Smooth muscle cell (in vitro differentiated cells): ENCODE data around the gene ADAMTS15. TPM values are rescaled to one million over a fixed set of nuclear protein-coding genes. Genes with fewer than 3 reads are reported as not detected.
"Not testable (repeated sequence)": the region's sequence is repeated elsewhere in the genome, so short reads cannot be mapped to it uniquely, and the experiment has no call there.

ENCODE experiments used
- DNase-seq: peaks from one replicate; lab custom pipeline; 2025; ENCODE audit not compliant: unreplicated experiment; lab: John Stamatoyannopoulos, UW
- H2AFZ ChIP-seq: fragments of 200-600 bp; sonication (generic); 2 replicates; pipeline ENCODE4 v1.6.0; 2016; ENCODE audit warnings: antibody characterized with exemption, low read depth, mild to moderate bottlenecking
- H3F3A ChIP-seq: fragments of 200-600 bp; sonication (generic); 2 replicates; pipeline ENCODE4 v1.6.0; 2017; ENCODE audit warnings: antibody characterized with exemption, low read depth
- H3K27ac ChIP-seq: fragments of 200-600 bp; sonication (generic); 2 replicates; pipeline ENCODE4 v1.5.1; 2016; ENCODE audit warnings: low read depth, mild to moderate bottlenecking
- H3K27me3 ChIP-seq: fragments of 200-600 bp; sonication (generic); 2 replicates; pipeline ENCODE4 v1.6.1; 2016; ENCODE audit warnings: low read depth, mild to moderate bottlenecking
- H3K36me3 ChIP-seq: fragments of 200-600 bp; sonication (generic); 2 replicates; pipeline ENCODE4 v1.5.1; 2016; ENCODE audit warnings: low read depth
- H3K4me1 ChIP-seq: fragments of 200-600 bp; sonication (generic); 2 replicates; pipeline ENCODE4 v1.5.1; 2016; ENCODE audit warnings: low read depth
- H3K4me2 ChIP-seq: fragments of 200-600 bp; sonication (generic); 2 replicates; pipeline ENCODE4 v1.6.0; 2016; ENCODE audit warnings: mild to moderate bottlenecking
- H3K4me3 ChIP-seq: fragments of 200-600 bp; sonication (generic); 2 replicates; pipeline ENCODE4 v1.5.1; 2016; ENCODE audit warnings: mild to moderate bottlenecking
- H3K79me2 ChIP-seq: fragments of 200-600 bp; sonication (generic); 2 replicates; pipeline ENCODE4 v1.6.0; 2016; ENCODE audit warnings: low read depth, mild to moderate bottlenecking
- H3K9ac ChIP-seq: fragments of 200-600 bp; sonication (generic); 2 replicates; pipeline ENCODE4 v1.6.0; 2016; ENCODE audit warnings: low read depth
- H3K9me3 ChIP-seq: fragments of 200-600 bp; sonication (generic); replicated peaks from 2 replicates; pipeline ENCODE4 v1.5.1; 2016; ENCODE audit warnings: low read depth
- H4K20me1 ChIP-seq: fragments of 200-600 bp; sonication (generic); 2 replicates; pipeline ENCODE4 v1.6.0; 2016; ENCODE audit warnings: low read depth
- WGBS: methylation state at CpG from one replicate; pipeline ENCODE4 v1.1.7; 2016; ENCODE audit warnings: low lambda C conversion rate; 5-methylcytosine and 5-hydroxymethylcytosine counted together
- polyA plus RNA-seq: library from polyadenylated mRNA; unstranded; fragments of >200 nt; fragmentation: Nextera tagmentation; extraction: Ambion mirVana; gene quantifications from 2 replicates; pipeline ENCODE4 v1.2.1, GENCODE V29; 2016
- total RNA-seq: library from RNA; depleted of rRNA; stranded (reverse); fragments of >200 nt; gene quantifications from 2 replicates; pipeline ENCODE4 v1.2.3, GENCODE V29; 2014
- TF ChIP-seq, protein P1 (sequence below): fragments of 200-600 bp; sonication (generic); IDR thresholded peaks from 2 replicates; pipeline ENCODE4 v1.5.1; 2017; ENCODE audit warnings: borderline replicate concordance, mild to moderate bottlenecking, antibody characterized with exemption; ENCODE audit not compliant: insufficient read depth, poor library complexity, severe bottlenecking

Gene ADAMTS15
- total and polyA plus RNA-seq, 2 experiments from 2014 or later, result 1.4 to 3.4 TPM

DNA sequence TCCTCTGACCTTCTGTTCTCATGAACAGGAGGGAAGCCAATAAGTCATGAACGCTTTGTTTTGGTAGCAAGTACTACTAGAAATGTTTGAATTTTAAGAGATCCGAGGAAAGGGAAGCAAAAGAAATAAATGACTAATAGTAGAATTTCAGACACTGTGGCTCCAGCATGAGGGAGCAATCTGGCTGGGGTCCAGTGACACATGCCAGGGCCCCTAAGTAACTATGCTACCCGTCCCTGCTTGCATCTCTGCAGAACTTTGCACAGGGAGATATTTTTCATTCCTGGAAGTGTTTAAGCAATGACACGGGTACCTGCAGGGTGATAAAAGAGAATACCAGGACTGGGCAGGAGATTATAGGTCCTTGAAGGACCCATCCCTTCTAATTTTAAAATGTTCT lies 12.8 kb upstream of the ADAMTS15 start:
- H3K4me1 ChIP-seq, result peaks cover 11% of the 10 kb centered on the region
- peak overlapping the region; percentile 25 for H3K27ac ChIP-seq
- WGBS, result 38% methylated on average over 4 of the region's 4 CpGs
- no peaks in the 10 kb centered on the region for H3K79me2 ChIP-seq
- TF ChIP-seq, protein P1, sequence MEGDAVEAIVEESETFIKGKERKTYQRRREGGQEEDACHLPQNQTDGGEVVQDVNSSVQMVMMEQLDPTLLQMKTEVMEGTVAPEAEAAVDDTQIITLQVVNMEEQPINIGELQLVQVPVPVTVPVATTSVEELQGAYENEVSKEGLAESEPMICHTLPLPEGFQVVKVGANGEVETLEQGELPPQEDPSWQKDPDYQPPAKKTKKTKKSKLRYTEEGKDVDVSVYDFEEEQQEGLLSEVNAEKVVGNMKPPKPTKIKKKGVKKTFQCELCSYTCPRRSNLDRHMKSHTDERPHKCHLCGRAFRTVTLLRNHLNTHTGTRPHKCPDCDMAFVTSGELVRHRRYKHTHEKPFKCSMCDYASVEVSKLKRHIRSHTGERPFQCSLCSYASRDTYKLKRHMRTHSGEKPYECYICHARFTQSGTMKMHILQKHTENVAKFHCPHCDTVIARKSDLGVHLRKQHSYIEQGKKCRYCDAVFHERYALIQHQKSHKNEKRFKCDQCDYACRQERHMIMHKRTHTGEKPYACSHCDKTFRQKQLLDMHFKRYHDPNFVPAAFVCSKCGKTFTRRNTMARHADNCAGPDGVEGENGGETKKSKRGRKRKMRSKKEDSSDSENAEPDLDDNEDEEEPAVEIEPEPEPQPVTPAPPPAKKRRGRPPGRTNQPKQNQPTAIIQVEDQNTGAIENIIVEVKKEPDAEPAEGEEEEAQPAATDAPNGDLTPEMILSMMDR, result no peak
- H2AFZ ChIP-seq, result peak overlapping the region; percentile 32
- no peaks in the 10 kb centered on the region for H4K20me1 ChIP-seq
- peak overlapping the region; percentile 93 for H3K4me2 ChIP-seq
- no peaks in the 10 kb centered on the region for H3K9me3 ChIP-seq
- DNase-seq, result no peak
- peaks cover 3% of the 10 kb centered on the region for H3K27me3 ChIP-seq
- no peaks in the 10 kb centered on the region for H3K36me3 ChIP-seq
- H3F3A ChIP-seq, result peaks cover 5% of the 10 kb centered on the region
- H3K4me3 ChIP-seq, result no peak overlapping the region
- no peak overlapping the region for H3K9ac ChIP-seq

- Histone ChIP-seq H3F3A (peaks cover 5% of the 10 kb centered on the region), H3K27ac (peak overlapping the region; percentile 18), H3K9ac (no peak overlapping the region), H2AFZ (peak overlapping the region; percentile 32), H3K79me2 (no peaks in the 10 kb centered on the region), H3K4me1 (peaks cover 11% of the 10 kb centered on the region), H4K20me1 (no peaks in the 10 kb centered on the region), H3K9me3 (no peaks in the 10 kb centered on the region), H3K4me2 (peak overlapping the region; percentile 93), H3K36me3 (no peaks in the 10 kb centered on the region), H3K4me3 (no peak overlapping the region), H3K27me3 (no peaks in the 10 kb centered on the region)
- WGBS, result 48% methylated on average over 3 of the region's 3 CpGs
- TF ChIP-seq, protein P1, result no peak
- no peak for DNase-seq
These were observed 12.3 kb upstream of the ADAMTS15 start for GRCh38 chr11:130436171-130436570.

- Histone ChIP-seq H4K20me1 (no peaks in the 10 kb centered on the region), H3K36me3 (no peaks in the 10 kb centered on the region), H3K4me3 (no peak overlapping the region), H3K4me2 (no peak overlapping the region), H3K27me3 (no peaks in the 10 kb centered on the region), H3F3A (peaks cover 5% of the 10 kb centered on the region), H3K4me1 (peaks cover 11% of the 10 kb centered on the region), H3K9ac (no peak overlapping the region), H3K79me2 (no peaks in the 10 kb centered on the region), H3K9me3 (no peaks in the 10 kb centered on the region), H2AFZ (no peak overlapping the region), H3K27ac (no peak overlapping the region)
- no peak for DNase-seq
- 94% methylated on average over 7 of the region's 7 CpGs for WGBS
- TF ChIP-seq, protein P1, result no peak
These were observed 10.6 kb upstream of the ADAMTS15 start for GRCh38 chr11:130437848-130438247.

DNA sequence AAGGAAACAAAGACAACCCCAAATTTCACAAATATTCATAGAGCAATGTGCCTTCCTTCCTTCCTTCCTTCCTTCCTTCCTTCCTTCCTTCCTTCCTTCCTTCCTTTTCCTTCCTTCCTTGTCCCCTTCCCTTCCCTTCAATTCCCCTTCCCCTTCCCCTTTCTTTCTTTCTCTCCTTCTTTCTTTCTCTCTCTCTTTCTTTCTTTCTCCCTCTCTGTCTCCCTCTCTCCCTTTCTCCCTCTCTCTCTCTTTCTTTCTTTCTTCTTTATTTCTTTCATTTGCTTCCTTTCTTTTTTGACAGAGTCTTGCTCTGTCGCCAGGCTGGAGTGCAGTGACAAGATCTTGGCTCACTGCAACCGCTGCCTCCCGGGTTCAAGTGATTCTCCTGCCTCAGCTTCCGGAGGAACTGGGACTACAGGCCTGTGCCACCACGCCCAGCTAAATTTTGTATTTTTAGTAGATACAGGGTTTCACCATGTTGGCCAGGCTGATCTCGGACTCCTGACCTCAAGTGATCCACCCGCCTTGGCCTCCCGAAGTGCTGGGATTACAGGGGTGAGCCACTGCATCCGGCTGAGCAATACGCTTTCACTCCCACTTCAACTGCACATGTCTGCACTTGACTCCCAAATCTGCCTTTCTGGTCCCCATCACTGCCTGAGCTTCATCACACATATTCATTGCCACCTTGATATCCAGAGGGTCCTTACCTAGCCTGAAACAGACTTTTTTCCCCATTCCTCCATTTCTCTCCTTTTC lies 9.9 kb upstream of the ADAMTS15 start:
- not testable (repeated sequence) for H2AFZ ChIP-seq, H3K27ac ChIP-seq, H3K4me2 ChIP-seq, H3K9ac ChIP-seq, H4K20me1 ChIP-seq, H3K79me2 ChIP-seq, H3K4me3 ChIP-seq, H3K36me3 ChIP-seq, DNase-seq, H3K9me3 ChIP-seq, H3K27me3 ChIP-seq
- 88% methylated on average over 10 of the region's 10 CpGs for WGBS
- peaks cover 11% of the 10 kb centered on the region for H3K4me1 ChIP-seq
- peaks cover 11% of the 10 kb centered on the region for H3F3A ChIP-seq
